Nephron (organoid): ENCODE data around the gene BUD31.
"Not testable (repeated sequence)": the region's sequence is repeated elsewhere in the genome, so short reads cannot be mapped to it uniquely, and the experiment has no call there.

Experiments used
- H3K27ac Mint-ChIP-seq, 3 experiments: 2 replicates each; pipeline ENCODE4 v1.8.0; 2020; ENCODE audit warnings: mixed read lengths in 3 of 3, mild to moderate bottlenecking in 2 of 3, moderate library complexity in 1 of 3
- H3K27me3 Mint-ChIP-seq: 2 replicates; pipeline ENCODE4 v1.8.0; 2021; ENCODE audit warnings: low read depth, mild to moderate bottlenecking, moderate library complexity, mixed read lengths
- H3K36me3 Mint-ChIP-seq: 2 replicates; pipeline ENCODE4 v1.8.0; 2020; ENCODE audit warnings: low read depth, mixed read lengths
- H3K4me1 Mint-ChIP-seq: 2 replicates; pipeline ENCODE4 v1.8.0; 2020; ENCODE audit warnings: mixed read lengths
- H3K4me3 Mint-ChIP-seq, 3 experiments: 2 replicates each; pipeline ENCODE4 v1.8.0; 2020; ENCODE audit warnings: mild to moderate bottlenecking in 3 of 3, mixed read lengths in 3 of 3, moderate library complexity in 2 of 3
- H3K9me3 Mint-ChIP-seq: 2 replicates; pipeline ENCODE4 v1.8.0; 2020; ENCODE audit warnings: mixed read lengths
- CTCF ChIP-seq, 3 experiments: fragments of 200-600 bp; sonication (generic); IDR thresholded peaks; one replicate each; pipeline ENCODE4 v1.5.0; 2021; ENCODE audit warnings: antibody characterized with exemption in 3 of 3; ENCODE audit not compliant: unreplicated experiment in 3 of 3

Gene BUD31

GRCh38 chr7:99409192-99409572 lies 413 bp downstream of the BUD31 start:
- H3K4me1 Mint-ChIP-seq = peaks cover 28% of the 10 kb centered on the region
- H3K9me3 Mint-ChIP-seq = no peaks in the 10 kb centered on the region
- no peaks in the 10 kb centered on the region for H3K27me3 Mint-ChIP-seq
- peaks cover 33% of the 10 kb centered on the region for H3K36me3 Mint-ChIP-seq
- H3K4me3 Mint-ChIP-seq = peak overlapping the region; percentile 95 to 99 (median 99)
- TF ChIP-seq CTCF (IDR thresholded peaks at IDR 0.05; ENCODE audit: unreplicated experiment in 3 of 3) = no peak
- H3K27ac Mint-ChIP-seq = peak overlapping the region; percentile 98 to 100 (median 100)

DNA sequence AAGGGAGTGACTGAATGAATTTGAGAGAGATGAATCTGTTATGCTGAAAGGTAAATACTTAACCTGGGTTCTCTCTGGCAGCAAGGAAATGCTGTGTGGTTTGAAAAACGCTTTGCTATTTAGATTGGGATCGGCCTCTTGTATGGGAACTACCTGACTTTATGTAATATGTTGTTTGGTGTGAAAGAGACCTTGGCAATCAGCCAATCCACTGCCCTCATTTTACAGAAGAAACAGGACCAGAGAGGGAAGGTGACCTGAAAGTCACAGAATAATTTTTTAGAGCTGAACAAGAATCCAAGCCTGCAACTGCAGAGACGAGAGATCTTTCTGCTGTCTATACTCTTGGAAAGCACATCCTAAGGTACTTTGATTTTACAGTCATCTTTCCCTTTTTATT lies 1.0 kb downstream of the BUD31 start:
- Mint-ChIP-seq H3K27me3 (no peaks in the 10 kb centered on the region), H3K4me1 (peaks cover 26% of the 10 kb centered on the region), H3K36me3 (peaks cover 37% of the 10 kb centered on the region), H3K27ac (peak overlapping the region; percentile 98 to 100 (median 100)), H3K4me3 (peak overlapping the region; percentile 95 to 99 (median 99)), H3K9me3 (no peaks in the 10 kb centered on the region)
- TF ChIP-seq CTCF (IDR thresholded peaks at IDR 0.05; ENCODE audit: unreplicated experiment in 3 of 3) = no peak

DNA sequence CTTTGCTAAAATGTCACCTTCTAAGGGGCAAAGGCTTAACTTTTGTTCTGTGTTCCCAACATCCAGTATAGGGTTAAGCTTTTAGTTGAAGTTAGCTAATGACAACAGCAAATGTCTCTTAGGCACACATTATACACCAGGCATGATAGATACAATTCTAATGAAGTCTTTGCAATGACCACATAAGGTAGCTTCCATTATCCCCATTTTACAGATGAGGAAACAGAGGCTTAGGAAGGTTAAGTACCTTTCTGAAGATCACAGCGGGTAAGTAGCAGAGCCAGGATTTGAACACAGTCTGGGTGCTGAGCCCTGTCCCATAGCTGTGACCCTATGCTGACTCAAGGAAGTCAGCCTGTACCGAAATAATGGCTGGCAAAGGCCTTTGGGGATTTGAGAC lies 1.9 kb downstream of the BUD31 start:
- Mint-ChIP-seq H3K4me3 (peak overlapping the region; percentile 95 to 99 (median 99)), H3K4me1 (peaks cover 26% of the 10 kb centered on the region), H3K36me3 (peaks cover 46% of the 10 kb centered on the region), H3K9me3 (no peaks in the 10 kb centered on the region), H3K27me3 (no peaks in the 10 kb centered on the region), H3K27ac (peak overlapping the region; percentile 84 to 100 (median 98))
- TF ChIP-seq CTCF (IDR thresholded peaks at IDR 0.05; ENCODE audit: unreplicated experiment in 3 of 3) = no peak

- H3K9me3 Mint-ChIP-seq, H3K27ac Mint-ChIP-seq, H3K4me1 Mint-ChIP-seq, H3K27me3 Mint-ChIP-seq, H3K4me3 Mint-ChIP-seq: not testable (repeated sequence)
- TF ChIP-seq CTCF (IDR thresholded peaks at IDR 0.05; ENCODE audit: unreplicated experiment in 3 of 3) = peak; percentile 56 to 67 (median 67)
- H3K36me3 Mint-ChIP-seq = peaks cover 77% of the 10 kb centered on the region
These were observed 6.9 kb downstream of the BUD31 start for GRCh38 chr7:99415513-99416127.

DNA sequence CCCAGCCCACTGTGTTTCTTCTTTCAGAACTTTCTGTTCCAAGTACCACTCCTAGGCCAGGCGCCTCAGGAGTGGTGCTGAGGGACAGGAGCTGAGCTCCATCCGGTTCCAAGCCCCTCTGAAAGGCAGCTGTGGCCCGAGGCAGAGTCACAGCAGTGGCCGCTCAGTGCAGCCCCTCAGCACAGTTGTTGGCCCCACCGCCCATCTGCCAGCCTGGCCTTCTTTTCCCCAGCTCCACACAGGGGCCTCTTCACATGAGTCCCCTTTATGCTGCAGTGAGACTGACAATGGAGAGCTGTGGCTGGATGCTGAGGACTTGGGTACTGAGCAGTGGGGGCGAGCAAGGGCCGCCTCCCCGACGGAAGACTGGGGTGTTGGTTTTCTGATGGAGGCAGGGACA lies 9.5 kb downstream of the BUD31 start:
- no peaks in the 10 kb centered on the region for H3K4me1 Mint-ChIP-seq

More for the DNA sequence above, 9.5 kb downstream of the BUD31 start:
- H3K9me3 Mint-ChIP-seq = no peaks in the 10 kb centered on the region
- H3K4me3 Mint-ChIP-seq = no peak overlapping the region
- no peak overlapping the region for H3K27ac Mint-ChIP-seq
- H3K27me3 Mint-ChIP-seq = no peaks in the 10 kb centered on the region
- no peak for TF ChIP-seq CTCF (IDR thresholded peaks at IDR 0.05; ENCODE audit: unreplicated experiment in 3 of 3)
- H3K36me3 Mint-ChIP-seq = peaks cover 70% of the 10 kb centered on the region
